ENCODE measurements around the gene SCARF2.
"Not testable (repeated sequence)": the region's sequence is repeated elsewhere in the genome, so short reads cannot be mapped to it uniquely, and the experiment has no call there.

SCARF2 gene

GRCh38 chr22:20425566-20426258 is 11.9 kb downstream of the SCARF2 start:
- no peak for DNase-seq

- DNase-seq, result no peak
These were observed 12.6 kb downstream of the SCARF2 start for GRCh38 chr22:20424932-20425565.

DNA sequence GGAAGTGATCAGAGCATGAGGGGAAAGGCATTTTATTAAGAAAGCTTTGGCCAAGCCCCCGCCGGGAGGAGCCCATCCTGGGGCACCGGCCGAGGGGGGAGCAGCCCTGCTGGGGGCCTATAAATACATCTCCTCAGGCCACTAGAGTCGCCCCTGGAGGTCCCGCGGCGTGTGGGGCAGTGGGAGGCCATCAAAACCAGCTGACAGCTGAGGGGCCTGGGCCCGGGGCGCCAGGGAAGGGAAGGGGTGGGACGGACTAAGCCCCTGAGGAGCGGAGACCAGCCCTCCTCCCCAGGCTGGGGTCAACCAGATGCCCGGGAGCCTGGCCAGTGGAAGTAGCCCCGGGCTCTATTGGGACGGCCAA is 13.1 kb downstream of the SCARF2 start:
- no peak for DNase-seq

- no peak for DNase-seq
These were observed 13.6 kb downstream of the SCARF2 start for GRCh38 chr22:20423906-20424551.

- DNase-seq, result no peak
These were observed 14.4 kb downstream of the SCARF2 start for GRCh38 chr22:20423008-20423905.

DNA sequence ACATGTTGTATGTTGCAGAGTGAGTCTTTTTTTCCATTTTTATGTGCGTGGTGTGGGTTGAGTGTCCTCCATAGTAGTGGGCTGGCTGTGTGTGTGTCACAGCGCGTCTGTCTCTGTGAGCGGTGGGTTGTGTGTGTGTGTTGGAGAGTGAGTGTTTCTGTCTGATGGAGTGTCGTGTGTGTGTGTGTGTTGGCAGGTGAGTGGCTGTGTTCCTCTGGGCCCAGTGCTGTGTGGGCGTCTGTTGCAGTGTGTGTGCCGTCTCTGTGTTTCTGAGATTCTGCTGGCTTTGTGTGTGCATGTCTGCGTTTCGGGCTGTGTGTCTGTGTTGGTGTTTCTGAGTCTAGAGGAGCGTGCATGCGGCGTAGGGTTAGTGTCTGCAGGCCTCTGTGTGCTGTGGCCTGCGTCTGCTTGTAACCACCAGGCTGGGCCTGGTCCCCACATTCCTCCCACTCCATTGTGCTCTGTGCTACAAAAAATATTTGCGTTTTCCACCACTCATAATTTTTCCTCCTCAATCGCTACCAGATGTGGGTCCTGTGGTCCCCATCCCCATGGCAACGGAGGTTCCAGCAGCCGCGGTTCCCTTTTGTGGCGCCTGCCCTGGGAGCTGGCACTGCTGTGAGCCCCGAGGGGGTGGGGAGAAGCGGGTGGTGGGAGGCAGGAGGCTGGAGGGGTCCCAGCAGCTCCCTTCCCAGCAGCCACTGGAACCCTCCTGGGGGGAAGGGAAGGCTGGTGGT is 15.2 kb downstream of the SCARF2 start:
- DNase-seq, result no peak

DNA sequence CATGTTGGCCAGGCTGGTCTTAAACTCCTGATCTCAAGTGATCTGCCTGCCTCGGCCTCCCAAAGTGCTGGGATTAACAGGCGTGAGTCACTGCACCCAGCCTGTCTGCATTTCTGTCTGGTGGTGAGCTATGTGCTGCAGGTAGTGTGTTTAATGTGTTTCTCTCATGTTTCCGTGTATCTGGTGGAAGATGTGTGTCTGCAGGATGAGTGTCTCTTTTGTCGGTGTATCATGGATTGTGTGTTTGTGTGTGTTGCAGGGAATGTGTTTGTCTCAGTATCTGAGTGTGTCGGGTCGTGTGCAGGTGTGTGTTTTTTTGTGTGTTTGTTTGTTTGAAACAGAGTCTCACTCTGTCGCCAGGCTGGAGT is 16.1 kb downstream of the SCARF2 start:
- no peak for DNase-seq

DNA sequence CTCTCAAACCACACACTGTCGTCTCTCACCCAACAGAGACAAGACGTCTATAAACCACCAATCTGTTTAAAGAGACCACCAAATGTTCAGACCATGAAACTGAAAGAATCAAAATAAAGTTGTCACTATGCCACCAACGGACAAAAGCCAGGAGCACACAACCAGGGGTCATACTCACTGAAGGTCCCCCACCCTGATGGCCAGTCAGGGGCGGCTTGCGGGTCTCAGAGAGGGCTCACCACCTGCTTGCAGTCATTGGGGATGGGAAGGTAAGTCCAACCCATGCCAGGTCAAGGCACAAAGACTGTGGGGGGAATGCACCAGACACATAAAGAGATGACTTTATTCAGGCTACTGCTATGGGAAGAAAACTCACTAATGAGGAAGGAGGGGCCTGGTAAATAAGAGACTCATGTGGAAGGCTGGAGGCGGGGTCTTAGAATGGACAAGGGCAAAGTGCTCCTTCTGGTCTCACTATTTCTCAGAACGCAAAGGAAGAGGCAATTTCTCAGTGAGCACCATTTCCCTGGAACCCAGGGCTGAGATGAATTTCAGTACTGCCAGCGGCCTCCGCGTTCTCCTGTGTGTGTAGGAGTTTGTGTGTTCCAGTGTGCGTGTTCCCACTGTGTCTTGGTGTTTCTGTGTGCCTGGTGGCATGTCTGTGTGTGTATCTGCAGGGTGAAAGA is 17.3 kb downstream of the SCARF2 start:
- no peak for DNase-seq

GRCh38 chr22:20419664-20419951 is 18.0 kb downstream of the SCARF2 start:
- no peak for DNase-seq

GRCh38 chr22:20418211-20418788 is 19.3 kb downstream of the SCARF2 start:
- peak; percentile 68 to 75 for DNase-seq

- DNase-seq, result not testable (repeated sequence)
These were observed 21.9 kb downstream of the SCARF2 start for GRCh38 chr22:20415699-20416098.

- not testable (repeated sequence) for DNase-seq
These were observed 22.4 kb downstream of the SCARF2 start for GRCh38 chr22:20415241-20415640.

GRCh38 chr22:20414450-20414849 is 23.2 kb downstream of the SCARF2 start:
- DNase-seq, result no peak

- DNase-seq, result no peak
These were observed 23.6 kb downstream of the SCARF2 start for GRCh38 chr22:20414059-20414440.

GRCh38 chr22:20413217-20414058 is 24.2 kb downstream of the SCARF2 start:
- DNase-seq, result no peak

DNA sequence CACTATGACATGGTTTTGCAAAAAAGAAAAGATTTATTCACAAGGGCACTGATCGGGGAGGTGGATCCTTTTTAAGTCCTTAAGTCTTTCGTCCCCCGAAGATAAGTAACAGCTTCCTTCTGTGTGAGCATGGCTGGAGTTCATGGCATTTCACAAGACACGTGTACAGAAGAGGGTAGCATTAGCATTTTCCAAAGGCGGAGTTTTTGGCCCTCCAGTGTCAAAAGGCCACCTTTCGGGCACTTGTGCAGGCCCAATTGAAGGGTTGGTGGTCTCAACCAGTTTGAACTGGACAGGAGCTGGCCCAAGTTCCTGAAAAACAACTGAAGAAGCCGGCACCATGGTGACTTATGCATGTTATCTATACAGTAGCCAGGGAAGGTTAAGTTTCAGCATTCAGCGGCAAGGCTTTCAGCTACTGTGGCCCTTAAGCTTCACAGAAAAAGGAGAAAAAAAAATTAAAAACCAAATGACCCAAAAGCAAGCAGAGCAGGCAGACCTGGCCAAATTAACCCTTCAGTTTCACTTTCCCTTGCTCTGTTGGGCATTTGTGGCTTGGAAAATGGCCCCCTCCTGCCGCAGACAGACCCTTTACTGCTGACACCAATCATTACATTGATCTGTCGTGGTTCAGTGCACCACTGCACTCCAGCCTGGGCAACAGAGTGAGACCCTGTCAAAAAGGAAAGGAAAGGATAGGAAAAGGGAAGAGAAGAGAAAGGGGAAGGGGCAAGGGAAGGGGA is 25.0 kb downstream of the SCARF2 start:
- no peak for DNase-seq

DNA sequence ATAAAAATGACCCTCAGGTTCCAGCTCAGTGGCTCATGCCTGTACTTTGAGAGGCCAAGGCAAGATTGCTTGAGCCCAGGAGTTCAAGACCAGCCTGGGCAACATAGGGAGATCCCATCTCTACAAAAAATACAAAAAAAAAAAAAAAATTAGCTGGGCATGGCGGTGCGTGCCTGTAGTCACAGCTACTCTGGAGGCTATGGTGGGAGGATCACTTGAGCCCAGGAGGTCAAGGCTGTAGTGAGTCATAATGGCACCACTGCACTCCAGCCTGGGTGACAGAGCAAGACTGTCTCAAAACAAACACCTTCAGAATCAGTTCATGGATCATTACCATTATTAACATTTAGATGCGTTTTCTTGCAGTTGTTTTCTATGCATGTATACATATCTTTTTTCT is 28.2 kb downstream of the SCARF2 start:
- not testable (repeated sequence) for DNase-seq

DNA sequence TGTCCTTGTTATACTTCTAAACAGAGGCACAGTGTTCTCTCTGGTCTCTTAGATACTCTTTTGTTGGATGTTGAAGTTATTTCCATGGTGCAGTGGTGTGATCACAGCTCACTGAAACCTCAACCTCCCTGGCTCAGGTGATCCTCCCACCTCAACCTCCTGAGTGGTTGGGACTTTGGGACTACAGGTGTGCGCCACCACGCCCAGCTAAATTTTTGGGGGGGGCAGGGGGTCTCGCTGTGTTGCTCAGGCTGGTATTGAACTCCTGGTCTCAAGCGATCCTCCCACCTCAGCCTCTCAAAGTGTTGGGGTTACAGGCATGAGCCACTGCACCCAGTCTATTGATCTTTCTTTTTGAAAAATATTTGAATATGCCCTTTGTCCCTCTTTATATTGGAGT is 28.7 kb downstream of the SCARF2 start:
- DNase-seq, result no peak

DNA sequence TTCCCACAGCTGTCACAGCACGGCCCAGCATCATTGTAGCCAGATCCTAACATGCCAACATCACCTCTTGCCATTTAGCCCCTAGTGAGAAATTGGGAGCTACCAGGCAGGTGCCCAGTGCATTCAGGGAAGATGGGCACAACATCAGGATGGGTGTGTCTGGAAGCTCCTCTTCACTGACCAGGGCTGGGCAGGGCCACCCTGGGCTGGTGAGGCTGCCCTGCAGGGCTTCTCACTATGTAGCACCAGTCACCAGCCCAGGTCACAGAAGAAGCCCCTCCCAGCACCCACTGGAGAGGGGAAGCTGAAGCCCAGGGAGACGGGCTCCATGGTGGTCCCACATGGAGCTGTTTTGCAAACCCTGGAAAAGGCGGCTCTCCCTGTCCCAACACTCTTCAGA is 29.8 kb downstream of the SCARF2 start:
- DNase-seq, result no peak

Data from NCI-H524 (cell line).